ENCODE data around the gene RSPH4A. TPM values are rescaled to one million over a fixed set of nuclear protein-coding genes. Genes with fewer than 3 reads are reported as not detected.

The RSPH4A gene
- 0.13 and 0.26 TPM in 2 replicates for total RNA-seq

DNA sequence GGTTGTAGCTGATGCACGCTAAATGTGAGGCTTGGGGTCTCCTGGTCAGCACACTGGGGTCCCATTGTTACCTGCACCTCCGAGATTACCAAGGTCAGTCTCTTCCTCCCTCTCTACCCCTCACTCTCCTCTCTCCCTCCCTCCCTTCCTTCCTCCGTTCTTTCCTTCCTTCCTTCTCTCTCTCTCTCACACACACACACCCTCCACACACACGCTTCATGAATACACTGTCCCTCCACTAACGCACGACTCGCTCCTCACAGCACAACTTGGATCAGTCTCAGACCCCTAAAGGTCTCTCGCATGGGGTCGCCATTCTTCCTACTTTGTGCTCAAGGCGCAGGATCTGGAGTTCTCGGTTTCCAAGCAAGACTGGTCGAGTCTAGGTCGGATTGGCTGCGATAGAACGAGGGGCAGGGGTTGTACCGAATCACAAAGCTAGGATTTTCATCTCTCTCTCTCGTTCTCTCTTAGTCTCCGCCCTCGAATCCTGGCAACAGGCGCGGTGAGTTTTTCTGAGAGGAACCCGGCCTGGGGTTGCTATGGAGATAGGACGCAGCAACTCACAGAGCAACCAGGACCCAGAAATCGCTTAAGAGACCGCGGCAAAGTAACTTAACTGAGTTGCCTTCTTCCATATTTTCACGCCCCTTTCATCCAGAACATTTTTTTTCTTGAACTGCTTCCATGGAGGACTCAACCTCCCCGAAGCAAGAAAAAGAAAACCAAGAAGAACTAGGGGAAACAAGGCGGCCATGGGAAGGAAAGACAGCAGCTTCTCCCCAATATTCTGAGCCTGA is at the start of gene RSPH4A:
RSPH4A (plus strand) TSS at position 543 of the 800 bp plus-strand sequence; CDS start at position 688, 145 bp downstream.
- no peaks in the 10 kb centered on the region for H3K27me3 ChIP-seq (ENCODE audit: control insufficient read depth, insufficient read depth, low read length)
- DNase-seq (ENCODE audit: low read depth) (peak; percentile 95), FAIRE-seq (peak; percentile 32)
- peak within 1 kb of the TSS; percentile 47 for H3K4me3 ChIP-seq (ENCODE audit: low read depth, low read length)
- TF ChIP-seq, protein P1, sequence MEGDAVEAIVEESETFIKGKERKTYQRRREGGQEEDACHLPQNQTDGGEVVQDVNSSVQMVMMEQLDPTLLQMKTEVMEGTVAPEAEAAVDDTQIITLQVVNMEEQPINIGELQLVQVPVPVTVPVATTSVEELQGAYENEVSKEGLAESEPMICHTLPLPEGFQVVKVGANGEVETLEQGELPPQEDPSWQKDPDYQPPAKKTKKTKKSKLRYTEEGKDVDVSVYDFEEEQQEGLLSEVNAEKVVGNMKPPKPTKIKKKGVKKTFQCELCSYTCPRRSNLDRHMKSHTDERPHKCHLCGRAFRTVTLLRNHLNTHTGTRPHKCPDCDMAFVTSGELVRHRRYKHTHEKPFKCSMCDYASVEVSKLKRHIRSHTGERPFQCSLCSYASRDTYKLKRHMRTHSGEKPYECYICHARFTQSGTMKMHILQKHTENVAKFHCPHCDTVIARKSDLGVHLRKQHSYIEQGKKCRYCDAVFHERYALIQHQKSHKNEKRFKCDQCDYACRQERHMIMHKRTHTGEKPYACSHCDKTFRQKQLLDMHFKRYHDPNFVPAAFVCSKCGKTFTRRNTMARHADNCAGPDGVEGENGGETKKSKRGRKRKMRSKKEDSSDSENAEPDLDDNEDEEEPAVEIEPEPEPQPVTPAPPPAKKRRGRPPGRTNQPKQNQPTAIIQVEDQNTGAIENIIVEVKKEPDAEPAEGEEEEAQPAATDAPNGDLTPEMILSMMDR (IDR thresholded peaks at IDR 0.05; ENCODE audit: insufficient read depth, low read length, severe bottlenecking), result no peak
- no peaks in the 10 kb centered on the region for H3K36me3 ChIP-seq (ENCODE audit: control insufficient read depth, insufficient read depth, low read length)

- Histone ChIP-seq H3K36me3 (ENCODE audit: control insufficient read depth, insufficient read depth, low read length) (no peaks in the 10 kb centered on the region), H3K27me3 (ENCODE audit: control insufficient read depth, insufficient read depth, low read length) (no peaks in the 10 kb centered on the region), H3K4me3 (ENCODE audit: low read depth, low read length) (no peak overlapping the region)
- FAIRE-seq, result no peak
- TF ChIP-seq, protein P1 (IDR thresholded peaks at IDR 0.05; ENCODE audit: insufficient read depth, low read length, severe bottlenecking), result no peak
- DNase-seq (ENCODE audit: low read depth), result no peak
These were observed 48.2 kb upstream of the RSPH4A start for GRCh38 chr6:116568111-116568510.

GRCh38 chr6:116568821-116569755 is 47.2 kb upstream of the RSPH4A start:
- Histone ChIP-seq H3K27me3 (ENCODE audit: control insufficient read depth, insufficient read depth, low read length) (no peaks in the 10 kb centered on the region), H3K4me3 (ENCODE audit: low read depth, low read length) (no peak overlapping the region), H3K36me3 (ENCODE audit: control insufficient read depth, insufficient read depth, low read length) (no peaks in the 10 kb centered on the region)
- TF ChIP-seq, protein P1 (IDR thresholded peaks at IDR 0.05; ENCODE audit: insufficient read depth, low read length, severe bottlenecking), result no peak
- DNase-seq (ENCODE audit: low read depth) (peak; percentile 20), FAIRE-seq (no peak)

- Histone ChIP-seq H3K4me3 (ENCODE audit: low read depth, low read length) (peak within 1 kb of the TSS; percentile 81), H3K36me3 (ENCODE audit: control insufficient read depth, insufficient read depth, low read length) (peaks cover 1% of the 10 kb centered on the region), H3K27me3 (ENCODE audit: control insufficient read depth, insufficient read depth, low read length) (no peaks in the 10 kb centered on the region)
- FAIRE-seq (no peak), DNase-seq (ENCODE audit: low read depth) (peak; percentile 95)
- TF ChIP-seq, protein P1 (IDR thresholded peaks at IDR 0.05; ENCODE audit: insufficient read depth, low read length, severe bottlenecking), result peak; percentile 27
These were observed 45.2 kb upstream of the RSPH4A start, which contains the start of gene RWDD1 for GRCh38 chr6:116570856-116571682. Gene RWDD1 (plus strand): TSS chr6:116571504. CDS start chr6:116571583, 79 bp downstream.

DNA sequence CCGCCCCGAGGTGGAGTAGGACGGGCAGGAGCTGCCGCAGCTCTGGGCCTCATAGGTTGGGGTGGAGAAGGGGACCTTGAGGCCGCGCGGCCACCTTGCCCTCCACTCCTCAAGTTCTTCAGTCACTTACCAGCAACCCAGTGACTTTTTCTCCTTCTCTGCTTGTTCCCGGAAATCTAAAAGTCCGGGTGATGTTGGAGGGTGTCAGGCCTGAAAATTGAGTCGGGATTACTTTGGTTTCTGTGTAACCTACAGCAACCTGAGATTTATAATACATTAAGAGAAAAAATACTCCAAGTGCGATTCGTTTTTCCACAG is 44.6 kb upstream of the RSPH4A start:
- no peak for FAIRE-seq
- Histone ChIP-seq H3K36me3 (ENCODE audit: control insufficient read depth, insufficient read depth, low read length) (peaks cover 1% of the 10 kb centered on the region), H3K4me3 (ENCODE audit: low read depth, low read length) (peak overlapping the region; percentile 81), H3K27me3 (ENCODE audit: control insufficient read depth, insufficient read depth, low read length) (no peaks in the 10 kb centered on the region)
- TF ChIP-seq, protein P1 (IDR thresholded peaks at IDR 0.05; ENCODE audit: insufficient read depth, low read length, severe bottlenecking), result no peak
- DNase-seq (ENCODE audit: low read depth), result no peak

All from bronchial epithelial cell (primary cell).